PFSK-1 (cell line): ENCODE data around the gene SAP25.

ENCODE experiments used
- FOXP2 ChIP-seq: optimal IDR thresholded peaks from 2 replicates; pipeline ENCODE3; 2011; ENCODE audit warnings: borderline replicate concordance, control low read depth, inconsistent platforms; ENCODE audit not compliant: insufficient read depth; ENCODE audit errors: extremely low read length, extremely low read depth
- POLR2AphosphoS5 ChIP-seq: IDR thresholded peaks from 2 replicates; pipeline ENCODE4 v1.6.1; 2012; ENCODE audit warnings: low read depth, mild to moderate bottlenecking, control low read depth, low read length, moderate library complexity
- REST ChIP-seq, 2 experiments: IDR thresholded peaks; 2 replicates each; pipeline versions ENCODE4 v1.6.1 to v1.8.0; 2011 to 2012; ENCODE audit warnings: low read depth in 2 of 2, low read length in 2 of 2, control low read depth in 1 of 2, inconsistent platforms in 1 of 2, mild to moderate bottlenecking in 1 of 2, moderate library complexity in 1 of 2; ENCODE audit not compliant: insufficient read depth in 1 of 2
- SIN3A ChIP-seq: IDR thresholded peaks from 2 replicates; pipeline ENCODE4 v1.6.1; 2012; ENCODE audit warnings: mild to moderate bottlenecking, low read length, moderate library complexity, borderline replicate concordance; ENCODE audit not compliant: insufficient read depth
- TAF1 ChIP-seq: IDR thresholded peaks from 2 replicates; pipeline ENCODE4 v1.6.1; 2012; ENCODE audit warnings: low read length, control low read depth, borderline replicate concordance; ENCODE audit not compliant: insufficient read depth

The SAP25 gene

DNA sequence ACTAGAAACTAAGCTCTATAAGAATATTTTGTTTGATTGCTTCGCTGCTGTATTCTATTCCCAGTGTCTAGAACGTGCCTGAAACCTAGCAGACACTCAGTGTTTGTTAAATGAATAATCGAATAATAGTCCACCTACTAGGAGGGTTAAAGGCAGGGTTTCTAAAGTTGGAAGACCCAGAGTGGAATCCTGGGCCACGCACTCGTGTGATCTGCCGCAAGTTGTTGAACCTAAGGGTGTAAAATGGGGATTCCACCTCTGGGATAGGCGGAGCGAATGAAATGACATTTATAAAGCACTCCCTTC is 35.4 kb downstream of the SAP25 start:
- no peak for TF ChIP-seq TAF1
- TF ChIP-seq REST (IDR thresholded peaks at IDR 0.05; ENCODE audit: insufficient read depth in 1 of 2, low read depth in 2 of 2, low read length in 2 of 2), result no peak
- TF ChIP-seq POLR2AphosphoS5, result peak; percentile 32; the same call in 1 of the 2 replicates

GRCh38 chr7:100532165-100533022 is 41.3 kb downstream of the SAP25 start:
- TF ChIP-seq REST (IDR thresholded peaks at IDR 0.05; ENCODE audit: insufficient read depth in 1 of 2, low read depth in 2 of 2, low read length in 2 of 2), result no peak
- TF ChIP-seq POLR2AphosphoS5, result no peak
- TF ChIP-seq FOXP2, result no peak
- TF ChIP-seq TAF1, result no peak
- no peak for TF ChIP-seq SIN3A
